AG04450 (cell line): ENCODE results near the gene URM1. TPM values are rescaled to one million over a fixed set of nuclear protein-coding genes. Genes with fewer than 3 reads are reported as not detected.
"Not testable (repeated sequence)": the region's sequence is repeated elsewhere in the genome, so short reads cannot be mapped to it uniquely, and the experiment has no call there.

Experiments
- CTCF ChIA-PET: fragments of 300-600, 350-600 bp; formaldehyde crosslinking; extraction: SDS; loops from one replicate; lab custom pipeline; 2022; ENCODE audit warnings: antibody characterized with exemption, inconsistent platforms; lab: Charles Lee
- POLR2A ChIA-PET: fragments of 350-600 bp; formaldehyde crosslinking; extraction: SDS; loops from one replicate; lab custom pipeline; 2021; ENCODE audit warnings: antibody characterized with exemption, inconsistent platforms; lab: Yijun Ruan, JAX
- DNase-seq: peaks from one replicate; pipeline ENCODE4 v3.0.0-alpha.2; 2011; ENCODE audit warnings: low read depth, low spot score
- H3K27ac ChIP-seq: one replicate; pipeline ENCODE4 v1.5.1; 2012; ENCODE audit warnings: low read depth, low read length, control low read depth
- H3K27me3 ChIP-seq: one replicate; pipeline ENCODE4 v1.6.0; 2012; ENCODE audit warnings: low read length; ENCODE audit not compliant: control insufficient read depth, insufficient read depth
- H3K4me3 ChIP-seq: 2 replicates; pipeline ENCODE4 v1.5.1; 2011; ENCODE audit warnings: mild to moderate bottlenecking, low read depth, low read length, control low read depth
- H3K9me3 ChIP-seq: 2 replicates; pipeline ENCODE4 v1.5.1; 2012; ENCODE audit warnings: low read length; ENCODE audit not compliant: control insufficient read depth, insufficient read depth
- polyA plus RNA-seq: library from polyadenylated mRNA; depleted of rRNA; stranded (reverse); fragments of >200 nt; gene quantifications from 2 replicates; pipeline ENCODE4 v1.2.3, GENCODE V29; 2011
- TF ChIP-seq, protein P1 (sequence below): IDR thresholded peaks from 2 replicates; pipeline ENCODE4 v1.5.1; 2011; ENCODE audit warnings: low read depth, low read length, control low read depth, inconsistent platforms

Gene URM1
- polyA plus RNA-seq, 1 experiment, result 44.7 TPM

DNA sequence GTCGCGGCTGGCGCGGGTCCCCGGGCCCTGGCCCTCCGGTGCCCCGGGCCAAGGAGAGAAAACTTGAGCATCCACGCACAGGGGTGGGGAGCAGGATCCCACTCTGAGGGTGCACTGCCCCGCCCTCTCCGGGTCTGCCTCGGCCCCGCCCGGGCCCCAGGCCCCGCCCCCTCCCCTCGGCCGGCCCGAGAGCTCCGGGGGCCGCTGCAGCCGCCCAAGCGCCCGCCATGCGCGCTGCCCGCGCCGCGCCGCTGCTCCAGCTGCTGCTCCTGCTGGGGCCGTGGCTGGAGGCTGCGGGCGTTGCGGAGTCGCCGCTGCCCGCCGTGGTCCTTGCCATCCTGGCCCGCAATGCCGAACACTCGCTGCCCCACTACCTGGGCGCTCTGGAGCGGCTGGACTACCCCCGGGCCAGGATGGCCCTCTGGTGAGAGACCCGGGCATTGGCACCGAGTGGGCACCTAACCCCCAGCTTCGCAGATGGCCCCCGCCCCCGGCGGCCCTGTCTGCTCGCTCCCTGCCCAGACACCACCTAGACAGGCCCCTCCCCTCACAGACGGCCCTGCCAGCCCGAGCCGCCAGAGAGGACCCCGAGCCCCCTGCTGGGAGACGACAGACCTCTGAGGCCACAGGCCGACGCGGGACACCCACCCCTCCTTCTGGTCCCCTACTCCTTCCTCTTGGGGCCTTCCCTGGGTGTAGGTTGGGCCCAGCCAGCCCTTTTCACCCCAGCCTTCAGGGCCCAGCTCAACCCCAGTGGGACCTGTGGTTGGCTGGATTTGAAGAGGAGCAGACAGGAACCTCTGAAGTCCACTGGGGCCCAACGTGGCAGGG lies 49.7 kb downstream of the URM1 start, which contains the start of gene CERCAM:
TSS of gene CERCAM (plus strand) at position 207 of the 831 bp plus-strand sequence. CDS start at position 228, 21 bp downstream.
- DNase-seq, result no peak
- Histone ChIP-seq H3K27ac (peak within 1 kb of the TSS; percentile 31), H3K27me3 (peaks cover 8% of the 10 kb centered on the region), H3K9me3 (peaks cover 4% of the 10 kb centered on the region; the same call in 1 of the 2 replicates), H3K4me3 (peak within 1 kb of the TSS; percentile 73)
- ChIA-PET CTCF (interaction anchor here (0.6 to 3.8 kb wide), 20 partner anchors 8 to 1284 kb away, joined by 3 to 30 read pairs (median 6); no protein-coding TSS in a partner anchor), POLR2A (interaction anchor here (0.5 to 1.7 kb wide), 7 partner anchors 9 to 277 kb away, joined by 3 to 10 read pairs (median 5); partner anchors contain the start of gene URM1)
- TF ChIP-seq, protein P1, sequence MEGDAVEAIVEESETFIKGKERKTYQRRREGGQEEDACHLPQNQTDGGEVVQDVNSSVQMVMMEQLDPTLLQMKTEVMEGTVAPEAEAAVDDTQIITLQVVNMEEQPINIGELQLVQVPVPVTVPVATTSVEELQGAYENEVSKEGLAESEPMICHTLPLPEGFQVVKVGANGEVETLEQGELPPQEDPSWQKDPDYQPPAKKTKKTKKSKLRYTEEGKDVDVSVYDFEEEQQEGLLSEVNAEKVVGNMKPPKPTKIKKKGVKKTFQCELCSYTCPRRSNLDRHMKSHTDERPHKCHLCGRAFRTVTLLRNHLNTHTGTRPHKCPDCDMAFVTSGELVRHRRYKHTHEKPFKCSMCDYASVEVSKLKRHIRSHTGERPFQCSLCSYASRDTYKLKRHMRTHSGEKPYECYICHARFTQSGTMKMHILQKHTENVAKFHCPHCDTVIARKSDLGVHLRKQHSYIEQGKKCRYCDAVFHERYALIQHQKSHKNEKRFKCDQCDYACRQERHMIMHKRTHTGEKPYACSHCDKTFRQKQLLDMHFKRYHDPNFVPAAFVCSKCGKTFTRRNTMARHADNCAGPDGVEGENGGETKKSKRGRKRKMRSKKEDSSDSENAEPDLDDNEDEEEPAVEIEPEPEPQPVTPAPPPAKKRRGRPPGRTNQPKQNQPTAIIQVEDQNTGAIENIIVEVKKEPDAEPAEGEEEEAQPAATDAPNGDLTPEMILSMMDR, result peak; percentile 13; the same call in 1 of the 2 replicates

DNA sequence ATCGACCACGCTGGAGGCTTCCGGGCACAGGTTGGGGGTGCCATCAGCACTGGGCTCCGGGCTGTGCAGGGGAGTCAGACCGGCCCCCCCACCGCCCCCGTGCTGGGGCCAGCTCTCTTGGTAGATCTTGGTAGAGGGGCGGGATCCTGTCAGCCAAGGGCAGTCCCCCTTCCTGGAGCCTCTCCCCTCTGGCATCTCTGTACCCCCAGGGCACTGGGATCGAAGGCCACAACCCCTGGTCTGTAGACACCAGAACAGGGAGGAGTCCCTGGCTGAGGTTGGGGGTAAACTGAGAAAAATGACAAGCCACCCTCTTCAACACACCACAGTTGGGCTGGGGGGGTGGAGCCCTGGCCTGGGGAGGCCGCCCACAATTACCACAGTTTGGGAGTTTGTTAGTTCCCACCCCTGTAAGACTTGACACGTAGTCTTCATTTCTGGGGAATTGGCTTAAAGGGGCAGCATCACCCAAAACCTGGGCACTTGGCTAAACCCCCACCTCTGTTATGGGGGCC lies 50.4 kb downstream of the URM1 start:
- Histone ChIP-seq H3K27ac (peak overlapping the region; percentile 31), H3K4me3 (peak overlapping the region; percentile 73), H3K9me3 (peaks cover 4% of the 10 kb centered on the region; the same call in 1 of the 2 replicates), H3K27me3 (peaks cover 5% of the 10 kb centered on the region)
- ChIA-PET CTCF (interaction anchor here (1.9 to 3.8 kb wide), 5 partner anchors 8 to 126 kb away, joined by 11 to 30 read pairs (median 19); no protein-coding TSS in a partner anchor), POLR2A (interaction anchor here (0.9 to 1.2 kb wide), 2 partner anchors 8 to 131 kb away, joined by 3 to 5 read pairs; no protein-coding TSS in a partner anchor)
- TF ChIP-seq, protein P1, result no peak
- DNase-seq, result no peak

DNA sequence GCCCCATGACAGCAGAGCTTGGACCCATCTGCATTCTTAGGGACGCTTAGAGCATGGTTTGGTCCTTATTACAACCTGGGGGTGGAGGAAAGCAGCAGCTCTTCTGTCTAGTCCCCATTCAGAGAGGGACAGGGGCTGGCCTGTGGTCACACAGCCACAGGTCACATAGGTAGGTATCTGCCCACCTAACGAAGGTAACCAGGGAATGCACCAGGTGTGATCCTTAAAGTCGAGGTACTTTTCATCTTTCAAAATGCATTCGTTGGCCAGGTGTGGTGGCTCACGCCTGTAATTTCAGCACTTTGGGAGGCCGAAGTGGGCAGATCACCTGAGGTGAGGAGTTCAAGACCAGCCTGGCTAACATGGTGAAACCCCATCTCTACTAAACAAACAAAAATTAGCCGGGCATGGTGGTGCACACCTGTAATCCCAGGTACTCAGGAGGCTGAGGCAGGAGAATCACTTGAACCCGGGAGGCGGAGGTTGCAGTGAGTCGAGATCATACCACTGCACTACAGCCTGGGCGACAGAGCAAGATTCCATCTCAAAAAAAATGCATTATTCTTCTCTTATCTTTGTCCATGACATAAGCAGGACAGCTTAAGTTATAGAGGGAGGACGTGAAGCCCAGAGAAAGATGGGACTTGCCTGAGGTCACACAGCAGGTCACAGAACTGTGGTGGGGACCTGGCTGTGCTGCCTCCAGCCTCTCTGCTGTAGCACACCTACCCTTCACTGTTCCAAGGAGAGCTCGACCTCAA lies 51.0 kb downstream of the URM1 start:
- POLR2A ChIA-PET, H3K9me3 ChIP-seq, DNase-seq, H3K27me3 ChIP-seq, H3K27ac ChIP-seq: not testable (repeated sequence)
- peak overlapping the region; percentile 73 for H3K4me3 ChIP-seq
- CTCF ChIA-PET, result interaction anchor here (0.6 to 3.8 kb wide), 2 partner anchors 16 to 454 kb away, joined by 3 to 30 read pairs; no protein-coding TSS in a partner anchor

DNA sequence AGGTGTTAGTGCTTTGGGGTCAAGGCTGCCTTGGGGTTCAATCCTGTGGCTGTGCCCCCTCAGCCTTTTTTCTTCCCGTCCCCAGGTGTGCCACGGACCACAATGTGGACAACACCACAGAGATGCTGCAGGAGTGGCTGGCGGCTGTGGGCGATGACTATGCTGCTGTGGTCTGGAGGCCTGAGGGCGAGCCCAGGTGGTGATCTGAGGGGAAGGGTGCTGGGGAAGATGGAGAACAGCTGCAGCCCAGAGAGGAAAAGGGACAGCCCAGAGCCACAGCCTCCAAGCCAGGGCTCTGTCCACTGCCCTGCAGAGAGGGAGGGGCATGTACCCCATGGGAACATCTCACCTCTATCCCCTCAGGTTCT lies 51.6 kb downstream of the URM1 start:
- CTCF ChIA-PET, result interaction anchor here (0.6 to 3.8 kb wide), 3 partner anchors 16 to 453 kb away, joined by 3 to 30 read pairs (median 10); no protein-coding TSS in a partner anchor
- POLR2A ChIA-PET, result no interaction called here
- Histone ChIP-seq H3K27me3 (no peaks in the 10 kb centered on the region), H3K9me3 (peaks cover 4% of the 10 kb centered on the region; the same call in 1 of the 2 replicates), H3K4me3 (no peak overlapping the region), H3K27ac (no peak overlapping the region)
- no peak for DNase-seq
- TF ChIP-seq, protein P1, result no peak

DNA sequence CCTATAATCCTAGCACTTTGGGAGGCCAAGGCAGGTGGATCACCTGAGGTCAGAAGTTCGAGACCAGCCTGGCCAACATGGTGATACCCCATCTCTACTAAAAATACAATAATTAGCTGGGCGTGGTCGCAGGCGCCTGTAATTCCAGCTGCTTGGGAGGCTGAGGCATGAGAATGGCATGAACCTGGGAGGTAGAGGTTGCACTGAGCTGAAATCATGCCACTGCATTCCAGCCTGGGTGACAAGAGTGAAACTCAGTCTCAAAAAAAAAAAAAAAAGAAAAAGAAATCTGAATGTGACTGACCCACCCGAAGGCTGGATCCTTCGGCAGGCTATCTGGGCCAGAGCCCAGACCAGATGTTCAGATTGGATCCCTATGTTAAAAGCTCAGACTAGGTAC lies 52.2 kb downstream of the URM1 start:
- H3K9me3 ChIP-seq, H3K27ac ChIP-seq, DNase-seq, H3K4me3 ChIP-seq, POLR2A ChIA-PET, H3K27me3 ChIP-seq: not testable (repeated sequence)
- CTCF ChIA-PET, result interaction anchor here (1.6 kb wide), 1 partner anchor 15 kb away, joined by 10 read pairs; no protein-coding TSS in a partner anchor
